ACHN (cell line): Measurements from ENCODE around the gene NBAS.

Experiments used
- DNase-seq: peaks from one replicate; pipeline ENCODE4 v3.0.0-alpha.2; 2015
- in situ Hi-C: cut with HindIII; loops from 2 replicates; pipeline ENCODE4 v1.10.0; 2017; ENCODE audit warnings: low sequenced_read_pairs, low pct_ligation_motif_present, low pct_unique_long_range_greater_than_20kb

The NBAS gene

DNA sequence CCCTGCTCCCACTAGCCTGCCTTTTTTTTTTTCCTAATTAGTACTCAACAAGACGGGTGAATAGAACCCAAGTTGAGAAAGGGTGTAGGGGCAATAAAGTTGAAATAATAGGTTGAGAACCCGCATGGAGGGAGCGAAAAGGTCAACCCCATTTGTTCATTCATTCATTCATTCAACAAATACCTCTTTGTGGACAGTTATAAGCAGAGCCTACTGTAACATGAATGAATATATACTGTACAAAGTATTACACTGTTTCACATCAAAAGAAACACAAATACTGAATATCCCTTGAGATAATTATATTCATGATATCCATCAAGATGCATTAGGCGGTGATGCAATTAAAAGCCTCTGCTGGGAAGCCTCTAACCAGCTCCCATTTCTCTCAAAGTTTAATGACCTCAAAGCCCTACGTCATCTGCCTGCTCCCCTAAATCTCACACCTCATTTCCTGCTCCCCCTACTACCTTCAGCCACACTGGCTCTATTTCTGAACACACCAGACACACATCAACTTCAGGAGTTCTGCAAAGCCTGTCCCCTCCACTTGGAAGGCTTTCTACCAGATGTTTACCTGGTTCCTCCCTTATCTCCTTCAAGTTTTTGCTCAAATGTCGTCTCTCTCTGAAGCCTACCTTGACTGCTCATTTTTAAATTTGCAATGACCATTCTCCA lies 1.4 kb upstream of the NBAS start:
- in situ Hi-C loops: no loop called here
- no peak for DNase-seq

DNA sequence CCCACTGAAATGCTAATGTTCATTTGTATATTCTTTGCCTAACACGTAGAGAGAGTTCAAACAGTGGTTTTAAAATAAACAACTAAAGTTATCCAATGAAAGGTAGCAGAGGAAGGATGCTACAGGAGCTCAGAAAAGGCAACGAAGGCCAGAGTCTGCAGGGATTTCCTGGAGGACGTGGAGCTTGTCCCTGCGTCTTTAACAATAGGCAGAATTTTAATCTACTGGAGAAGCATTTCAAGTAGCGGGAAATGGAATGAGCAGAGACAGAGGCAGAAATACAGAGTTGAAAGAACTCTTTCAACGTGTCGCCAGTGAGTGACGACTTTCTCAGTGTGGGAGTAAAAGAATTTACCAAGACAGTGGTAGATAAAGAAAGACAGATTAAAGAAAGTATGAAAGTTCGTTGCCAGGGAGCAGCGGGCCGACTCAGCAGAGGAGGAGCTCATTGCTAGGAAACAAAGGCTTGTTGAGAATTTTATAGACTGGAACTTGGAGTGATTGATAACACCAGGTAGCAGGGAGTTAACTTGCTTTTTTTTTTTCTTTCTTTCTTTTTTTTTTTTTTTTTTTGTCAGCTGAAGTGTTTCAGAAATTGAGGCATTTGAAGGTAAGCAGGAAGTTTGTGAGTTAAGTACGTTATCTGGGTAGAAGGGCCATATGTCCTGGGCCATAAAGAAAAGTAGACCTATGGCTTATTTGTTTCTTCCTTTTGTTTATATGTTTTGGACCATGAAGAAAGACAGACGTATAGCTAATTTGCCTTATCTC lies 625 bp upstream of the NBAS start:
- DNase-seq: peak; percentile 52
- in situ Hi-C loops: no loop called here

DNA sequence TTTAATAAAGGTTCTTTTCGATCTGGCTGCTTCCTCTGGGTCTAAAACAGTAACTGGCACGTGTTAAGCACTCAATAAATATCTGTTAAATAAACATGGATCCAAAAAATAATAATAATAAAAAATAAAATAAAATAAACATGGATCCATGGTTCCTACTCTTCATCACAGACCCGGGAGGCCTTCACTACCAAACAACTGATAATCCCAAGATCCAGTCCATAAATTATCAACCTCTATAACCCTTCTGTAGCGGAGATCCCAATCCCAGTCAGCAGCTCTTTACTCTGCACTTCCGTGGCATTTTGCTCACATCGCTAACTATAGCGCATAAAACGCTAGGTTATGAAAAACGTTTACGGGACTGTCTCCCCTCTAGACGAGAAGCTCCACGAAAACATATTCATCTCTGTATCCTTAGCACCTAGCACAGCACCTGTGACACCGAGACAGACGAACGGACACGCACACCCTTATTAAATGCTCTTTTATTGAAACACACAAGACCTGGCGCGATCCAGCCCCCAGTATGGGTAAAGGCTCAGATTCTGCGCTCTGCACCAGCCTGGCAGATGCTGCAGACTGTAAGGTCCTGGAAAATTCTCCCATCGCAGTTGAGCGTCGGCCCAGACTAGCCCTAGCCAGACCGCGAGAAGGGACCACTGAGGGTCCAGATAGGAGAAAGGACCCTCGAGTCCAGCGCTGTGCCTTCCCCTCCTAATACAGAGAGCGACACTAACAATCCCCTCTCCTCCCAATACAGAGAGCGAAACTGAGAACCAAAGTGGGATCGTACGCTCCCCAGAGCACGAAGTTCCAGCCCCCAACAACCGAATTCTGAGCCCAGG lies 770 bp downstream of the NBAS start:
- in situ Hi-C loops: no loop called here
- DNase-seq: peak; percentile 46

DNA sequence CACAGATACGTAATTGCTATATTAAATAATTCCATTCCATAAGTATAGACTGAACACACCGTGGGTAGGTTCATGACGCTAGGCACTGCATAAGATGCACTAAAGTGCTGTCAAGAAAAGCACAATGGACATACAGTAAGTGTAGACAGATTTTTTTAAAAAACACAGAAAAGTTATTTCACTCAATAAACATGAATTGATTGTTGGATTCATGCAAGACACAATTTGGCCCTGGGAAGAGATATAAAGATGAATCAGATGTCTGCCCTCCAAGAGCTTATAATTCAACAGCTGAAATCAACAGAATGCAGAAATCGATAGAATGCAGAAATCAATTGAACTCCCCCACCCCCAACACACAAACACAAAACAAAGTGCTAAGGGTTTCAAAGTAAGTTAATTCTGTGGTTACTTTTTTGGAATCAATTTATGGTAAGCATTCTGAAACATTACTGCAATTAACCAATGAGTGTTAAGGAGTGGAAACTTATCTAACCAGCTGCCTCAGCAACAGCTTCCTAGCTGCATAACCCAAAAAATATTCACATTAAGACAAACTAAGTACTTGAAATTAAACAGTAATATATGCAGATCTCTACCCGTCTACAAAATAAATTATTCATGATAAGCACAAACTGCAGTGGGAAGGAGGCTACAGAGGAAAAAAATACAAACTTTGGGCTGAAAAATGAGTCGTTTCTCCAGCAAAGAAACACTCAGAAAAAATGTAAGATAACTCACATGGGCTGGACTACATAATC lies 1.6 kb downstream of the NBAS start:
- in situ Hi-C loops: no loop called here
- DNase-seq: no peak

DNA sequence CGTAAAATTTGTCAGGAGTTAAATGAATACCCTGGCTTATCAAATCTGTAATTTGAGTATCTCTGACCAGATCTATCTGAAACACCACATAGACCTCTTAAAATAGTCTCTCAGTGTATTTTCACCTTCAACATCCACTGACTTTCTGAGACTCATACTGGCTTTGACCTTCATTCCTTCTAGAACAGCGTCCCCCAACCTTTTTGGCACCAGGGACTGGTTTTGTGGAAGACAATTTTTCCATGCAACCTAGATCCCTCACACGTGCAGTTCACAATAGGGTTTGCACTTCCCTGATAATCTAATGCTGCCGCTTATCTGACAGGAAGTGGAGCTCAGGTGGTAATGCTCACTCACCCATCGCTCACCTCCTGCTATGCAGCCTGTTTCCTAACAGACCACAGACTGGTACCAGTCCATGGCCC lies 3.2 kb downstream of the NBAS start:
- in situ Hi-C loops: no loop called here

DNA sequence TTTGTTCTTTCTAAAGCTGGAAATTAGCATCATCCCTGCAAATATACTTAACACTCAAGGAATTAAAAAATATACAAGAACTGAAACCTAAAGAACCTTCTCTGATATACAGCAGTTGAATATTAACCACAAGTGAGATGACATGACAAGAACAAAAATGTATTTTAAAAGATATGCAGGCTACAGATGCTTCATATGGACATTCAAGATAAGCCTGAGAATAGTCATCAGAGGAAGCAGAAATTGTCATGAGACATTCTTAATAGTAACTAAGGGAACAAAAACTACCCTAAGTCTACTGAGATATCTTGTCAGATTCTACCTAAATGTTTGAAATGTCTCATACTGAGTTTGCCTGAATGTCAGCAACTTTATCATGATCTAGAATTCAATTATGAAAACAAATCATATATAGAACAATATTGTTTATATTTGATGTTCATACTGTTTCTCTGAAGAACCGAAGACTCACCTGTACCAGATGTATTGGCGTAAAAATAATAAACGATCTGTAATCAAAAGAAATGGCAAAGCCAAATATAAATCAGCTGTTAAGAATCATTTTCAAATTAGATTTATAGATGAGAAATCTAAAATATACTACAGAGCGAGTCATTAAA lies 4.7 kb downstream of the NBAS start:
- DNase-seq: no peak

More for the DNA sequence above, 3.2 kb downstream of the NBAS start:
- no peak for DNase-seq

DNA sequence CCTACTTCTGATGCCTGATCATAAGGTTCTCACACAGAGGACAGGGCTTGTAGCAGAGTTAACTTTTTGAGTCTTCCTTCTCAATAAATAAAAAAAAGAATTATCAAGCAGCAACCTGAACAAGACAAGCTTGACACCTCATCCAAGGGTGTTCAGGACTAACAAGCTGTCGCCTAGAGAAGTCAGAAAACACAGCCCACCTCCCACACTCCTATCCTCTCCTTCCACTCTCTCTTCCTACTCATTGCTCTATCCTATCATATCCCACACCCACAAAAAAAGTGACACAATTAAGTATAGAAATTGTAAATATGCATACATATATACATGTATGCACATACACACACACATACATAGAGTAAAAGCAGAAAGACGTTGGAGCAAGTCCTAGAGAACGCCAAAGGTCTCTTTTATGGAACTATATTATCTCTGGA lies 5.4 kb downstream of the NBAS start:
- in situ Hi-C loops: no loop called here

More for the DNA sequence above, 4.7 kb downstream of the NBAS start:
- in situ Hi-C loops: no loop called here

GRCh38 chr2:15554525-15555218 lies 6.5 kb downstream of the NBAS start:
- in situ Hi-C loops: no loop called here
- no peak for DNase-seq

More for the DNA sequence above, 5.4 kb downstream of the NBAS start:
- DNase-seq: no peak

GRCh38 chr2:15553951-15554350 lies 7.2 kb downstream of the NBAS start:
- in situ Hi-C loops: no loop called here
- no peak for DNase-seq

DNA sequence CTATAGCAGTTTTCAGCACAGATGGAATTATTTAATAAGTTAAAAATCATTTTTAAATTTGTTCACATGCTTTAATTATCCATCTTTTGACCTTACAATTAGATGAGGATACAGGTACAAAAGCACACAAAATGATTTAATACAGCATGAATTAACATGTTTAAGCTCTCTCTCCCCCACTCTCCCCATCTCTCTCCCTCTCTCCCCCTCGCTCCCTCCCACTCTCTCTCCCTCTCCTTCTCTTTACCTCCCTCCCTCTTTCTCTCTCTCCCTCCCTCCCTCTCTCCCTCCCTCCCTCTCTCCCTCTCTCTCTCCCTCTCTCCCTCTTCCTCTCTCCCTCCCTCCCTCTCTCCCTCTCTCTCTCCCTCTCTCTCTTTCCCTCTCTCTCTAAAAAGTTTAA lies 7.6 kb downstream of the NBAS start:
- in situ Hi-C loops: no loop called here
- no peak for DNase-seq

DNA sequence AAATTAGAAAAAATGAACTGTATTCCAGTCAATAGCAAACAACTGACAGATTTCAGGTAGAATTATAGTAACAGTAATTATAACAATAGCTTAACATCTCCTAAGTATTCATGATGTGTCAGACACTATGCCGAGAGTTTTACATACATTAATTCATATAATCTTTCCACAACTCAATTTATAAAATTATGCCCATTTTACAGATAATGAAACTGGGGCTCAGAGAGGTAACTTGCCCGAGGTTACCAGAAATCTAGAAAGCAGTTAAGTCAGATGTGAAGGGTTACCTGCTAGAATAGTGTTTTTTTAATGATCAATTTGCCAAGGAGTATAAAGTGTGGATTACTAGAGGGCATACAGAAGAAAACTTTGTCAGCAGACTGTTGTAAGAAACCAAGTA lies 12.2 kb downstream of the NBAS start:
- in situ Hi-C loops: no loop called here
- no peak for DNase-seq

DNA sequence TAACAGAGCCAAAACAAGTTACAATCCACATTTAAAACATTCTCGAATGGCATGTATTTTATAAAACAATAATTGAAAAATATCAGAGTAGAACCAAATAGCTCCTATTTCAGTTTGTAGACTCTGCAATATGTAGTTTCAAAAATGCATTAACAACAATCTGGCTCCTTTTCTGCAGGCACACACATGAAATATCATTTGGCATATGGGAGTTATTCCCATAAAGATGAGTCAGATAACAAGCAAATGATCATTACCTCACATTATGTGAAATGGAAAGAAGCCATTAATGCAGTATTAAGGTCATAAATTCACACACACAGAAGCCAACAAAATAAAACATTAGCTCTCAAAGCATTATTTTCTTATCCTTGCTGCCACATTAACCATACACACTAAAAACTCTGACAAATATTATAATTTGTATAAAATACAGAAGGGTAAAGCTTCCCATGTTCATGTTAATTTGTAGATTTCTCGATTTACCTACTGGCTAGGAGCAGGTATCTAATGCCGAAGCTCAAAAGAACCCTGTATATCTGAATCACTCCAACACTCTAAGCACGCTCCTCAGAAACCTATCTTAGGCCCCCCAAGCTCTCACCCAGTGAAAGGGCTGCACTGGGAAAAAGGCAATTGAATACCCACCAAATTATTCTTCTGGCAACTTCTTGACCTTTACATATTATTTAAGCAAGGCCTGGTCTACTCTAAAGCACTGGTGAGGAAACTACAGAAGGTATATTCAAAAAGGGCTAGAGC lies 13.8 kb downstream of the NBAS start:
- in situ Hi-C loops: no loop called here

GRCh38 chr2:15546297-15547098 lies 14.6 kb downstream of the NBAS start:
- peak; percentile 6 for DNase-seq
- in situ Hi-C loops: no loop called here

More for the DNA sequence above, 13.8 kb downstream of the NBAS start:
- no peak for DNase-seq

DNA sequence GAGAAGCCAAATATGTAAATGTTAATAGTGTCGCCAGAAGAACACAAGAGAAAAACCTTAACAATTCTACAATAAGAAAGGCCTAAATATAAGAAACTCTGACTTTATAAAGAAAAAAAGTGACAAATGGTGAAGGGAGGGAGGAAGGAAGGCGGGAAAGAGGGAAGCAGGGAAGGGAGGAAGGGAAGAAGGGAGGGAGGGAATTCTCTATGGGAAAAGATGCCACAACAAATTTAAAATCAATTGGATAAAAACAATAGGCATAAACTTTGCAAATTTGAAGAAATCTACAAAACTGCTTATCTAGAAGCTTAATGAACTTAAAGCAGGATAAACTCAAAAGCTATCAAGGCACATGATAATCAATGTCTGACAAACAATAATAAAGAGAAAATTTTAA lies 16.9 kb downstream of the NBAS start:
- DNase-seq: no peak
- in situ Hi-C loops: no loop called here

DNA sequence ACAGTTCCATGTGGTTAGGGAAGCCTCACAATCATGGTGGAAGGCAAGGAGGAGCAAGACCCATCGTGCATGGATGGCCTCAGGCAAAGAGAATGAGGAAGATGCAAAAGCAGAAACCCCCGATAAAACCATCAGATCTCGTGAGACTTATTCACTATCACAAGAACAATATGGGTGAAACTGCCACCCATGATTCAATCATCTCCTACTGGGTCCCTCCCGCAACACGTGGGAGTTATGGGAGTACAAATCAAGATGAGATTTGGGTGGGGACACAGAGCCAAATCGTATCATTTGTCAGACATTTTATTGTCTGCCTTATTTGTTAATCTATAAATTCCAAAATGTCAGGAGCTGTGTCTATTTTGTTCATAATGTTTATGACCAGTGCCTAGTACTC lies 17.6 kb downstream of the NBAS start:
- no peak for DNase-seq
- in situ Hi-C loops: no loop called here

- in situ Hi-C loops: no loop called here
- DNase-seq: no peak
Measured at GRCh38 chr2:15543053-15543452, 18.1 kb downstream of the NBAS start.
